Measurements from ENCODE around the gene CCNL2.

CCNL2 gene

GRCh38 chr1:1357871-1358432 is 41.2 kb downstream of the CCNL2 start:
- Histone ChIP-seq H3K27me3 (peaks cover 26% of the 10 kb centered on the region), H3K4me3 (no peak overlapping the region), H3K4me1 (peaks cover 53% of the 10 kb centered on the region), H3K4me2 (peak overlapping the region; percentile 97), H3K9ac (no peak overlapping the region), H3K36me3 (no peaks in the 10 kb centered on the region), H3K27ac (peak overlapping the region; percentile 58; the same call in 1 of the 2 replicates), H4K20me1 (peaks cover 16% of the 10 kb centered on the region), H3K9me3 (no peaks in the 10 kb centered on the region)
- no peak for TF ChIP-seq Cebpa-rat (IDR thresholded peaks at IDR 0.05)

GRCh38 chr1:1356796-1357401 is 42.2 kb downstream of the CCNL2 start:
- H3K27ac ChIP-seq: no peak overlapping the region
- H3K36me3 ChIP-seq: no peaks in the 10 kb centered on the region

GRCh38 chr1:1356166-1356795 is 42.9 kb downstream of the CCNL2 start:
- no peak overlapping the region for H3K9ac ChIP-seq
- H3K4me1 ChIP-seq: peaks cover 70% of the 10 kb centered on the region
- H3K9me3 ChIP-seq: no peaks in the 10 kb centered on the region
- H3K4me2 ChIP-seq: no peak overlapping the region
- H3K27ac ChIP-seq: no peak overlapping the region
- H3K4me3 ChIP-seq: no peak overlapping the region
- H3K36me3 ChIP-seq: no peaks in the 10 kb centered on the region
- TF ChIP-seq Cebpa-rat (IDR thresholded peaks at IDR 0.05): no peak
- peaks cover 37% of the 10 kb centered on the region for H3K27me3 ChIP-seq
- H4K20me1 ChIP-seq: peaks cover 31% of the 10 kb centered on the region

More at GRCh38 chr1:1356796-1357401, 42.2 kb downstream of the CCNL2 start:
- H3K9me3 ChIP-seq: no peaks in the 10 kb centered on the region
- peak overlapping the region; percentile 97; the same call in 1 of the 2 replicates for H3K4me2 ChIP-seq
- peaks cover 64% of the 10 kb centered on the region for H3K4me1 ChIP-seq
- peaks cover 27% of the 10 kb centered on the region for H4K20me1 ChIP-seq
- no peak overlapping the region for H3K9ac ChIP-seq
- peaks cover 37% of the 10 kb centered on the region for H3K27me3 ChIP-seq
- no peak for TF ChIP-seq Cebpa-rat (IDR thresholded peaks at IDR 0.05)
- H3K4me3 ChIP-seq: no peak overlapping the region

DNA sequence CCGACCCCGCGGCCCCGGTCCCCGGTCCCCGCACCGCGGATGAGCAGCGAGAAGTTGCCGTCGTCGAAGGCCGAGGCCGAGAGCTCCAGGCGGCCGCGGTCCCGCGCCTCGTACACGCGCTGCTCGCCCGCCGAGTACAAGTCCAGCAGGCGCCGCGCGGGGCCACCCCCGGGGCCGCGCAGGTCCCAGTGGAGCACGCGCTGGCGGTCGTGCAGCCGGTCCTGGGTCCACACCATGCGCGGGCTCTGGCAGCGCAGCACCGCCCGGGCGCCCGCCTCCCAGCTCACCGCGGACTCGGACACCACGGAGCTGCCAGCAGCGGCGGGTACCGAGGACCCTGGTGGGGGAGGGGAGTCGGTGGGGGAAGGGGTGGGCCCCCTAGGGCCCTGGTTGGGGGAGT is 43.7 kb downstream of the CCNL2 start:
- H3K4me3 ChIP-seq: no peak overlapping the region
- no peaks in the 10 kb centered on the region for H3K9me3 ChIP-seq
- no peak for TF ChIP-seq Cebpa-rat (IDR thresholded peaks at IDR 0.05)
- H3K9ac ChIP-seq: no peak overlapping the region
- peaks cover 71% of the 10 kb centered on the region for H3K4me1 ChIP-seq
- no peak overlapping the region for H3K4me2 ChIP-seq
- no peaks in the 10 kb centered on the region for H3K36me3 ChIP-seq
- H4K20me1 ChIP-seq: peaks cover 31% of the 10 kb centered on the region
- H3K27ac ChIP-seq: no peak overlapping the region
- H3K27me3 ChIP-seq: peaks cover 37% of the 10 kb centered on the region

DNA sequence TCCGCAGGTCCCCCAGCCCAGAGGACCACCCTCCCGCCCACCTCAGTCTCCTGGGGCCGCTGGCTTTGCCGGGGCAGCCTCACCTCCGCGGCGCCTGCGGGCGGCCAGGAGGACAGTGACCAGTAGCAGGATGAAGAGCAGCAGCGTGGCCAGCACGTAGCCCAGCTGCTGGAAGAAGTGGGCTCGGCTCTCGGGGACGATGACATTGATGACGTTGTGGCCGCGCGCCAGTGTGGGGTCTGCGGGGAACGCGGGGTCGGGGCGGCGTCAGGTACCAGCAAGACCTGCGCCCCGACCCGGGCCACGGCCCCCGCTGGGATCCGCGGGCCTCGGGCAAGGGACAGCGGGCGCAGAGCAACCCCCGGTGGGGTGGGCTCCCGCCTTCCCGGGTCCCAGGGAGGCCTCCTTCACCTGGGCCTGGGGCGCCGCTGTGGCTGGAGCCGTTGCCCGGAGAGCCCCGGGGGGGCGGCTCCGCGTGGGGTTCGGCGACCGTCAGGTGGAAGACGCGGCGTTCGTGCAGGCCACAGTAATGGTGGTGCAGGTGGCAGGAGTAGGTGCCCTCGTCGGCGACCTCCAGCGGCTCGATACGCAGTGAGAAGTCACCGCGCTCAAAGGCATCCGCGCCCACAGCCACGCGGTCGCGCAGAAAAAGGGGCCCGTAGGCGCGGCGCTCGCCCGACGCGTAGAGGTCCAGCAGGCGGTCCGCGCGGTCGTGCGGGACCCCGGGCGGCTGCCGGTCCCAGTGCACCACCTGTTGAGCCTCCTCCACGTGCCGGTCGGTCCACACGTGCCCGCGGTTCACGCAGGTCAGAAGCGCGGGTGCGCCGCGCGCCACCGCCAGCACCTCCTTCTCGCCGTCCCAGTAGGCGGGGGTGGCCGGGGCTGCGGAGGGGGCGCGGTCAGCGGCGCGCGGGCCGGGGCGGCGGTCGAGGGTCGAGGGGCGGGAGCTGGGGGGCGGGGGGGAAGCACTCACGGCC is 44.6 kb downstream of the CCNL2 start:
- Histone ChIP-seq H3K36me3 (no peaks in the 10 kb centered on the region), H3K9me3 (no peaks in the 10 kb centered on the region), H3K27me3 (peaks cover 37% of the 10 kb centered on the region), H3K27ac (no peak overlapping the region), H3K4me1 (peaks cover 65% of the 10 kb centered on the region), H3K9ac (no peak overlapping the region), H4K20me1 (peaks cover 31% of the 10 kb centered on the region), H3K4me2 (peak overlapping the region; percentile 81), H3K4me3 (peak overlapping the region; percentile 45)
- TF ChIP-seq Cebpa-rat (IDR thresholded peaks at IDR 0.05): no peak

DNA sequence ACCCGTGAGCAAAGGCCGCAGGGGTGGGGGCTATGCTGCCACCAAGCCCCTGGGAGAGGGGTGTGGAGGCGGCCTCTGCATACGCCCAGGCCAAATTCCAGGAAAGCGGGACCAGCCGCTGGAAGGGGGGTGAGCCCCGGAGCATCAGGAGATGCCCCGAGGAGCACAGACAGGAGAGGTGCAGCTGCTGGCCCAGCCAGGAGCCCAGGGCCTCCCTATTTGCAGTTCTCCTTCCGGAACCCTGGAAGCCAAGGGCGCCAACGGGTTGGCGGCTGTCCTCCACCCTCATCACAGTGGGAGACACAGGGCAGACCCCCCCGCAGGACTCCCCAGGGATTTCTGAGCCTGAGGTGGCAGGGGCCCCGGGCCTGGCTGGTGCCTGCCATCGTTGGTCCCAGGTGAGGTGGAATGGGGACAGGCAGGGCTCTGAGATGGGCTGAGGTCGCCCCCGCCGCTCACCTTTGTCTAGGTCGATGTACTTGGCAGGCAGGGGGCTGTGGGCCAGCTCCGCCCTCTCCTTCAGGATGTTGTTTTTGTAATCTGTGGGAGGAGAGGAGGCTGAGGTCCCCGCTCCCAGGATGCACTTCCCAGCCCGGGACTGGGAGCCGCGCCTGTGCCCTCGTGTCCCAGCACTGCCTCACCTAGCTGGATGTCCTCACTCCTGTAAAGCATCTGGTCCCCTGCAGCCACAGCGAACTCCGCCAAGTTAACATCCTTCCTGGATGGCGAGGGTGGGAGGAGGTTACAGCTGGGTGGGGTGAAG is 45.6 kb downstream of the CCNL2 start:
- no peak for TF ChIP-seq Cebpa-rat (IDR thresholded peaks at IDR 0.05)
- H3K27me3 ChIP-seq: peaks cover 37% of the 10 kb centered on the region
- peak overlapping the region; percentile 81 for H3K4me2 ChIP-seq
- no peak overlapping the region for H3K9ac ChIP-seq
- peaks cover 34% of the 10 kb centered on the region for H4K20me1 ChIP-seq
- H3K4me1 ChIP-seq: peaks cover 56% of the 10 kb centered on the region
- peak overlapping the region; percentile 45; the same call in 1 of the 2 replicates for H3K4me3 ChIP-seq
- no peak overlapping the region for H3K27ac ChIP-seq
- no peaks in the 10 kb centered on the region for H3K9me3 ChIP-seq
- H3K36me3 ChIP-seq: no peaks in the 10 kb centered on the region

- Histone ChIP-seq H3K4me2 (peak overlapping the region; percentile 81), H3K27ac (no peak overlapping the region), H3K27me3 (peaks cover 37% of the 10 kb centered on the region), H3K9me3 (no peaks in the 10 kb centered on the region), H3K36me3 (no peaks in the 10 kb centered on the region), H3K9ac (no peak overlapping the region), H3K4me1 (peaks cover 55% of the 10 kb centered on the region), H3K4me3 (peak overlapping the region; percentile 4; the same call in 1 of the 2 replicates), H4K20me1 (peaks cover 41% of the 10 kb centered on the region)
- TF ChIP-seq Cebpa-rat (IDR thresholded peaks at IDR 0.05): no peak
These were observed 46.2 kb downstream of the CCNL2 start for GRCh38 chr1:1352786-1353388.

DNA sequence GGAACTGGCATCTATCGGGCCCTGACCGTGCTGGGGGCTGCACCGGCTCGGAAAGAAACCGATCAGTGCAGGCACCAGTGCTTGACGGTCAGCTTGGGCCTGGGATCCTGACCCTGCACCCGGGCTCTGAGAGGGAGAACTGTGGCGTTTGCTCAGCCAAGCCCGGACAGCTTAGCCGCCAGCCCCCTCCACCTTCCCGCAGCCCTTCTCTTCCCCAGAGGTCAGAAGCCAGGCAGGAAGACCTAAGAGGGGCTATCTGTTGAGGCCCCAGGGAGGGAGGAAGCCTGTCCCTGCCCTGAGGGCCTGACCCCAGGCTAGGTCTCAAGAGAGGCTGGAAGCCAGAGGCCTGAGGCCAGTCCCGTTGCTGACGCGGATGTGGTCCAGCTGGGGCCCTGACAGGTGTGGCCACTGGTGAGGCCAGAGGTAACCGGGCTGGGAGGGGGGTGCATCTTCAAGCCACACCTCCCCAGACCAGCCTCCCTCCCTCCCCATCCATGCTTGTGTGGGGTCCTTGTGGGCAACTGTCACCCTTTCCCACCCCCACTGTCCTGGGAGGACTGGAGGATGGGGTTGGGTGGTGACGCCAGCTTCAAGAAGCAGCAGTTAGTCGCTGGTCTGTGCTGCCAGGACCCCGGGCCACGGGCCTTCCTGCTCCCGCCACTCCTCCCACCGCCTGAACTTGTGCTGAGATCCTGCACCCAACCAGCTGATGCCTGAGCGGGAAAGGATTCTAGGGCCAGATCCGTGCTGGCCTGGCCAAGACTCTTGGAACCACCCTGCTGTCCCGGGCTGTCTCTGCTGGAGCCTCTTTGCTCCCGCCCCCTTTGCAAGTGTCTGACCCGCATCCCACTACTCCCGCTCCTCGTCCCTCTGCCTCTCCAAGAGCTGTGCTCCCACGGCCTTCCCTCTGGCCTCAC is 47.4 kb downstream of the CCNL2 start:
- no peaks in the 10 kb centered on the region for H3K36me3 ChIP-seq
- H3K4me3 ChIP-seq: no peak overlapping the region; the same call in 1 of the 2 replicates
- H3K27me3 ChIP-seq: peaks cover 37% of the 10 kb centered on the region
- peaks cover 52% of the 10 kb centered on the region for H4K20me1 ChIP-seq
- TF ChIP-seq Cebpa-rat (IDR thresholded peaks at IDR 0.05): no peak
- peaks cover 55% of the 10 kb centered on the region for H3K4me1 ChIP-seq
- no peak overlapping the region for H3K27ac ChIP-seq
- no peak overlapping the region for H3K9ac ChIP-seq
- no peaks in the 10 kb centered on the region for H3K9me3 ChIP-seq
- H3K4me2 ChIP-seq: peak overlapping the region; percentile 81
